Body of pancreas (tissue), 4 donors: ENCODE data around the gene CACNA1S. TPM values are rescaled to one million over a fixed set of nuclear protein-coding genes. Genes with fewer than 3 reads are reported as not detected.

Source experiments
- ATAC-seq: fragments of 150-250 bp; one replicate; pipeline ENCODE4 v1.9.1; 2016
- DNase-seq, 4 donors: peaks; one replicate each; pipeline ENCODE4 v3.0.0-alpha.2; 2019
- H3K27ac ChIP-seq, 4 donors: fragments of 200-600 bp; sonication (generic); 1 replicate in 3 of 4; 2 replicates in 1 of 4; pipeline versions ENCODE4 v1.5.1 to v1.6.1; 2016 to 2019; ENCODE audit warnings: mild to moderate bottlenecking in 1 of 4, mixed read lengths in 1 of 4, moderate library complexity in 1 of 4
- H3K27me3 ChIP-seq, 2 donors: fragments of 200-600 bp; sonication (generic); one replicate each; pipeline ENCODE4 v1.6.0; 2016; ENCODE audit warnings: mild to moderate bottlenecking in 1 of 2
- H3K36me3 ChIP-seq, 2 donors: fragments of 200-600 bp; sonication (generic); replicated peaks in 1 of 2; 2 replicates each; pipeline ENCODE4 v1.5.1; 2016; ENCODE audit warnings: low read depth in 2 of 2; ENCODE audit not compliant: insufficient read depth in 1 of 2
- H3K4me1 ChIP-seq: fragments of 200-600 bp; sonication (generic); one replicate; pipeline ENCODE4 v1.6.0; 2016
- H3K4me3 ChIP-seq, 2 donors: fragments of 200-600 bp; sonication (generic); 1 replicate in 1 of 2; 2 replicates in 1 of 2; pipeline ENCODE4 v1.5.1; 2016 to 2019
- H3K9me3 ChIP-seq, 3 donors: fragments of 200-600 bp; sonication (generic); 1 replicate in 2 of 3; 2 replicates in 1 of 3; pipeline ENCODE4 v1.5.1; 2016
- POLR2A ChIP-seq, 3 donors: fragments of 450-650 bp; IDR thresholded peaks; one replicate each; pipeline ENCODE4 v1.6.1; 2016; ENCODE audit warnings: antibody characterized with exemption in 3 of 3, mild to moderate bottlenecking in 2 of 3
- WGBS, 2 donors: methylation state at CpG; one replicate each; pipeline ENCODE4 v1.1.5; 2017; 5-methylcytosine and 5-hydroxymethylcytosine counted together
- intact Hi-C: fragments of 100-400 bp; cut with DNase I; formaldehyde crosslinking; loops from one replicate; pipeline ENCODE4 v1.15.1; 2023
- total RNA-seq, 2 donors: library from RNA; depleted of rRNA; stranded (reverse); fragments of >200 nt; gene quantifications; one replicate each; pipeline ENCODE4 v1.1.0, GENCODE V29; 2016
- TF ChIP-seq, protein P1 (sequence below), 7 experiments: fragments of 450-650 bp in 4 of 7; fragments of 200-600 bp in 3 of 7; sonication (generic) in 3 of 7; IDR thresholded peaks; one replicate each; pipeline ENCODE4 v1.5.1; 2016 to 2019; ENCODE audit warnings: antibody characterized with exemption in 7 of 7

Gene CACNA1S
- total RNA-seq, 2 donors from 2014 or later: under 0.01 TPM; not detected in 1

GRCh38 chr1:201098992-201099677 is 13.1 kb downstream of the CACNA1S start:
- Histone ChIP-seq H3K4me1 (no peaks in the 10 kb centered on the region), H3K27me3 (no peaks in the 10 kb centered on the region), H3K36me3 (no peaks in the 10 kb centered on the region), H3K9me3 (no peaks in the 10 kb centered on the region), H3K27ac (no peak overlapping the region), H3K4me3 (no peak overlapping the region)
- DNase-seq (no peak), ATAC-seq (no peak)
- TF ChIP-seq, protein P1, sequence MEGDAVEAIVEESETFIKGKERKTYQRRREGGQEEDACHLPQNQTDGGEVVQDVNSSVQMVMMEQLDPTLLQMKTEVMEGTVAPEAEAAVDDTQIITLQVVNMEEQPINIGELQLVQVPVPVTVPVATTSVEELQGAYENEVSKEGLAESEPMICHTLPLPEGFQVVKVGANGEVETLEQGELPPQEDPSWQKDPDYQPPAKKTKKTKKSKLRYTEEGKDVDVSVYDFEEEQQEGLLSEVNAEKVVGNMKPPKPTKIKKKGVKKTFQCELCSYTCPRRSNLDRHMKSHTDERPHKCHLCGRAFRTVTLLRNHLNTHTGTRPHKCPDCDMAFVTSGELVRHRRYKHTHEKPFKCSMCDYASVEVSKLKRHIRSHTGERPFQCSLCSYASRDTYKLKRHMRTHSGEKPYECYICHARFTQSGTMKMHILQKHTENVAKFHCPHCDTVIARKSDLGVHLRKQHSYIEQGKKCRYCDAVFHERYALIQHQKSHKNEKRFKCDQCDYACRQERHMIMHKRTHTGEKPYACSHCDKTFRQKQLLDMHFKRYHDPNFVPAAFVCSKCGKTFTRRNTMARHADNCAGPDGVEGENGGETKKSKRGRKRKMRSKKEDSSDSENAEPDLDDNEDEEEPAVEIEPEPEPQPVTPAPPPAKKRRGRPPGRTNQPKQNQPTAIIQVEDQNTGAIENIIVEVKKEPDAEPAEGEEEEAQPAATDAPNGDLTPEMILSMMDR (IDR thresholded peaks at IDR 0.05): no peak
- no peak for TF ChIP-seq POLR2A (IDR thresholded peaks at IDR 0.05)
- intact Hi-C loops: loop anchor here (10.0 kb wide), 1 partner anchor 126 kb away; no protein-coding TSS in a partner anchor
- WGBS, 2 donors: 62 to 73% methylated on average over 5 of the region's 5 CpGs

- TF ChIP-seq POLR2A (IDR thresholded peaks at IDR 0.05): no peak
- TF ChIP-seq, protein P1 (IDR thresholded peaks at IDR 0.05): no peak
- intact Hi-C loops: loop anchor here (10.0 kb wide), 1 partner anchor 128 kb away; no protein-coding TSS in a partner anchor
- 77 to 81% methylated on average over 17 of the region's 17 CpGs for WGBS, 2 donors
- ATAC-seq (no peak), DNase-seq (no peak)
- Histone ChIP-seq H3K4me3 (no peak overlapping the region), H3K27ac (no peak overlapping the region), H3K36me3 (no peaks in the 10 kb centered on the region), H3K9me3 (no peaks in the 10 kb centered on the region), H3K27me3 (no peaks in the 10 kb centered on the region), H3K4me1 (no peaks in the 10 kb centered on the region)
Measured at GRCh38 chr1:201096977-201097856, 15.0 kb downstream of the CACNA1S start.

DNA sequence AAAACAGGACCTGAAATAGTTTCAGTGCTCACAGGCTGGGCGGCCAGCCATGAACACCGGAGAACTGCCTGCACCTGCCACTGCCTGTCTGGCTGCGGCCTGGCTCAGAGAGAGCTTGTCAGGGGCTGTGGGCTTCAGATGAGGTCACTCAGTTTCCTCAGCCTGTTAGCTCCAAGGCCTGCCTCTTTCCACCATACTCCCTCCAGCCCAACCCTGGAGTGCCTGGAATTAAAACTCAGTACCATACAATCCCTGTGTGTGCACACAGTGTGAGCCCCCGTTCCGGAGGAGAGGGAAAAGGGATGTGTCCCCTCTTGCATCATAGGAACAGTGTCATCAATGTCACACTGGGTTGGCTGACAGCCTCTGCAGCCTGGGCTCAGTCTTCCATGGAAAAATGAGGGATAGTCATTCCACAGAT is 16.2 kb downstream of the CACNA1S start:
- WGBS, 2 donors: 68 to 73% methylated on average over 5 of the region's 5 CpGs
- intact Hi-C loops: loop anchor here (10.0 kb wide), 1 partner anchor 129 kb away; no protein-coding TSS in a partner anchor
- ATAC-seq: no peak
- Histone ChIP-seq H3K9me3 (no peaks in the 10 kb centered on the region), H3K27ac (no peak overlapping the region), H3K4me1 (no peaks in the 10 kb centered on the region), H3K4me3 (no peak overlapping the region), H3K36me3 (no peaks in the 10 kb centered on the region), H3K27me3 (no peaks in the 10 kb centered on the region)
- TF ChIP-seq, protein P1 (IDR thresholded peaks at IDR 0.05): no peak
- TF ChIP-seq POLR2A (IDR thresholded peaks at IDR 0.05): no peak
- no peak for DNase-seq

GRCh38 chr1:201095581-201095980 is 16.6 kb downstream of the CACNA1S start:
- TF ChIP-seq, protein P1 (IDR thresholded peaks at IDR 0.05): no peak
- no peak for TF ChIP-seq POLR2A (IDR thresholded peaks at IDR 0.05)
- no peak overlapping the region for H3K4me3 ChIP-seq
- no peak for DNase-seq
- H3K9me3 ChIP-seq: no peaks in the 10 kb centered on the region
- no peak overlapping the region for H3K27ac ChIP-seq
- H3K27me3 ChIP-seq: no peaks in the 10 kb centered on the region
- intact Hi-C loops: loop anchor here (10.0 kb wide), 1 partner anchor 129 kb away; no protein-coding TSS in a partner anchor
- no peaks in the 10 kb centered on the region for H3K4me1 ChIP-seq
- WGBS, 2 donors: 96% methylated on average over 2 of the region's 2 CpGs
- no peaks in the 10 kb centered on the region for H3K36me3 ChIP-seq
- no peak for ATAC-seq
